Kidney epithelial cell (primary cell): ENCODE results near the gene SYT13. TPM values are rescaled to one million over a fixed set of nuclear protein-coding genes. Genes with fewer than 3 reads are reported as not detected.
"Not testable (repeated sequence)": the region's sequence is repeated elsewhere in the genome, so short reads cannot be mapped to it uniquely, and the experiment has no call there.

Experiments
- DNase-seq: peaks from one replicate; pipeline ENCODE4 v3.0.0-alpha.2; 2010; ENCODE audit warnings: low read depth
- H3K27me3 ChIP-seq: 2 replicates; pipeline ENCODE4 v1.6.0; 2011; ENCODE audit warnings: low read length; ENCODE audit not compliant: control insufficient read depth, insufficient read depth
- H3K36me3 ChIP-seq: 2 replicates; pipeline ENCODE4 v1.5.1; 2011; ENCODE audit warnings: low read length; ENCODE audit not compliant: control insufficient read depth, insufficient read depth
- H3K4me3 ChIP-seq: 2 replicates; pipeline ENCODE4 v1.5.1; 2011; ENCODE audit warnings: low read depth, mild to moderate bottlenecking, control low read depth, low read length
- CTCF ChIP-seq: IDR thresholded peaks from 2 replicates; pipeline ENCODE4 v1.5.1; 2011; ENCODE audit warnings: mild to moderate bottlenecking, moderate library complexity, low read length, control low read depth, inconsistent platforms; ENCODE audit not compliant: insufficient read depth, poor library complexity, severe bottlenecking
- total RNA-seq: library from RNA; depleted of rRNA; stranded (reverse); fragments of >200 nt; gene quantifications from 2 replicates; pipeline ENCODE4 v1.2.3, GENCODE V29; 2015

SYT13 gene
- total RNA-seq, 1 donor from 2014 or later = 10.1 TPM

GRCh38 chr11:45253640-45254039, 32.5 kb downstream of the SYT13 start:
- Histone ChIP-seq H3K27me3 (peaks cover 2% of the 10 kb centered on the region), H3K4me3 (no peak overlapping the region), H3K36me3 (no peaks in the 10 kb centered on the region)
- DNase-seq = no peak
- TF ChIP-seq CTCF = no peak

GRCh38 chr11:45252877-45253276, 33.3 kb downstream of the SYT13 start:
- no peak for DNase-seq
- TF ChIP-seq CTCF = no peak

GRCh38 chr11:45252134-45252856, 33.8 kb downstream of the SYT13 start:
- no peak overlapping the region for H3K4me3 ChIP-seq
- DNase-seq = no peak
- peak; percentile 71 for TF ChIP-seq CTCF
- peaks cover 2% of the 10 kb centered on the region for H3K27me3 ChIP-seq
- H3K36me3 ChIP-seq = no peaks in the 10 kb centered on the region

More at GRCh38 chr11:45252877-45253276, 33.3 kb downstream of the SYT13 start:
- Histone ChIP-seq H3K27me3 (peaks cover 2% of the 10 kb centered on the region), H3K36me3 (no peaks in the 10 kb centered on the region), H3K4me3 (no peak overlapping the region)

- no peak for TF ChIP-seq CTCF
- Histone ChIP-seq H3K4me3 (no peak overlapping the region), H3K36me3 (no peaks in the 10 kb centered on the region), H3K27me3 (no peaks in the 10 kb centered on the region)
- DNase-seq = no peak
These were observed 36.0 kb downstream of the SYT13 start for GRCh38 chr11:45250035-45250718.

GRCh38 chr11:45249372-45249771, 36.8 kb downstream of the SYT13 start:
- not testable (repeated sequence) for H3K36me3 ChIP-seq, H3K27me3 ChIP-seq, H3K4me3 ChIP-seq, DNase-seq

GRCh38 chr11:45248501-45249011, 37.6 kb downstream of the SYT13 start:
- H3K36me3 ChIP-seq = no peaks in the 10 kb centered on the region
- H3K27me3 ChIP-seq = no peaks in the 10 kb centered on the region
- no peak overlapping the region for H3K4me3 ChIP-seq
- no peak for DNase-seq
- no peak for TF ChIP-seq CTCF
